ENCODE data around the gene TSPAN15. TPM values are rescaled to one million over a fixed set of nuclear protein-coding genes. Genes with fewer than 3 reads are reported as not detected.

Gene TSPAN15
- total and polyA plus RNA-seq, 12 donors: 5.0 to 18.2 (median 10.6) TPM

DNA sequence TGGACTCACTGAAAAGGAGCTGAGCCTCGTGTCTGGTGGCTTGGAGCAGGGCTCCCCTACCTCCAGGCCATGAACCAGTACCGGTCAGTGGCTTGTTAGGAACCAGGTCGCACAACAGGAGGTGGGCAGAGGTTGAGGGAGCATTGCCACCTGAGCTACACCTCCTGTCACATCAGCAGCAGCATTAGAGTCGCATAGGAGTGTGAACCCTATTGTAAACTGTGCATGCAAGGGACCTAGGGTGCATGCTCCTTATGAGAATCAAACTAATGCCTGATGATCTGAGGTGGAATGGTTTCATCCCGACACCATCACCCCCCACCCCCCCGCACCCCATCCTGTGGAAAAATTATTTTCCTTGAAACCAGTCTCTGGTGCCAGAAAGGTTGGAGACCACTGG lies 50.4 kb downstream of the TSPAN15 start:
- Histone ChIP-seq H3K36me3 (peaks cover 0 to 56% (median 0%) of the 10 kb centered on the region in 9 donors), H3K27ac (no peak overlapping the region), H3K4me1 (peaks cover 0 to 3% (median 0%) of the 10 kb centered on the region in 9 donors), H3K9me3 (no peaks in the 10 kb centered on the region), H3K4me3 (no peak overlapping the region), H3K27me3 (no peaks in the 10 kb centered on the region)
- DNase-seq (no peak), ATAC-seq (no peak)
- TF ChIP-seq, protein P1, sequence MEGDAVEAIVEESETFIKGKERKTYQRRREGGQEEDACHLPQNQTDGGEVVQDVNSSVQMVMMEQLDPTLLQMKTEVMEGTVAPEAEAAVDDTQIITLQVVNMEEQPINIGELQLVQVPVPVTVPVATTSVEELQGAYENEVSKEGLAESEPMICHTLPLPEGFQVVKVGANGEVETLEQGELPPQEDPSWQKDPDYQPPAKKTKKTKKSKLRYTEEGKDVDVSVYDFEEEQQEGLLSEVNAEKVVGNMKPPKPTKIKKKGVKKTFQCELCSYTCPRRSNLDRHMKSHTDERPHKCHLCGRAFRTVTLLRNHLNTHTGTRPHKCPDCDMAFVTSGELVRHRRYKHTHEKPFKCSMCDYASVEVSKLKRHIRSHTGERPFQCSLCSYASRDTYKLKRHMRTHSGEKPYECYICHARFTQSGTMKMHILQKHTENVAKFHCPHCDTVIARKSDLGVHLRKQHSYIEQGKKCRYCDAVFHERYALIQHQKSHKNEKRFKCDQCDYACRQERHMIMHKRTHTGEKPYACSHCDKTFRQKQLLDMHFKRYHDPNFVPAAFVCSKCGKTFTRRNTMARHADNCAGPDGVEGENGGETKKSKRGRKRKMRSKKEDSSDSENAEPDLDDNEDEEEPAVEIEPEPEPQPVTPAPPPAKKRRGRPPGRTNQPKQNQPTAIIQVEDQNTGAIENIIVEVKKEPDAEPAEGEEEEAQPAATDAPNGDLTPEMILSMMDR (IDR thresholded peaks at IDR 0.05): no peak
- WGBS, 2 donors: 81 to 92% methylated on average over 6 of the region's 6 CpGs
- intact Hi-C loops (cut with DNase I): loop anchor here in 4 of 10 donors (10.0 kb wide), 2 partner anchors 47 to 267 kb away; partner anchors contain the start of gene TSPAN15 (in 1 of the 4)

DNA sequence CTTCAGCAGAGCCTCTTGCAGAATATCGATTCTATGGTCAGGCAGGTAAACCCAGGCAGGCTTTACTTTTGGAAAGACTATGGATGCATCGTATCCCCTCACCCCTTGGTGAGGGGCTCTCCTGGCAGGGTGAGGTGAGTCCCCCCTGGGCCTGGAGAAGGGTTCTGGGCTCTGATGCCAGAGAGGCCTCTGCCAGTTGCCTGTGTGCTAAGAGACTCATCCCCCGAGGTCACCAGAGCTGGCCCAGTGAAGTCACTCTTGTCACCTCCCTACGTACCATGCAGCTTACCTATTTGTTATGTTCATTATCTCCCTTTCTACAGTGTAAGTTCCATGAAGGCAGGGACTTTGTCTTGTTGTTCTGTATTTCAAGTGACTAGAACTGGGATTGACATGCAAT lies 51.3 kb downstream of the TSPAN15 start:
- Histone ChIP-seq H3K27me3 (no peaks in the 10 kb centered on the region), H3K4me3 (no peak overlapping the region), H3K27ac (no peak overlapping the region), H3K36me3 (peaks cover 0 to 49% (median 0%) of the 10 kb centered on the region in 9 donors), H3K4me1 (peaks cover 0 to 11% (median 7%) of the 10 kb centered on the region in 9 donors), H3K9me3 (no peaks in the 10 kb centered on the region)
- ATAC-seq: no peak
- intact Hi-C loops (cut with DNase I): loop anchor here in 4 of 10 donors (10.0 kb wide), 2 partner anchors 48 to 268 kb away; partner anchors contain the start of gene TSPAN15 (in 1 of the 4)
- TF ChIP-seq, protein P1 (IDR thresholded peaks at IDR 0.05): no peak
- no peak for DNase-seq
- 94 to 99% methylated on average over 4 of the region's 4 CpGs for WGBS, 2 donors

DNA sequence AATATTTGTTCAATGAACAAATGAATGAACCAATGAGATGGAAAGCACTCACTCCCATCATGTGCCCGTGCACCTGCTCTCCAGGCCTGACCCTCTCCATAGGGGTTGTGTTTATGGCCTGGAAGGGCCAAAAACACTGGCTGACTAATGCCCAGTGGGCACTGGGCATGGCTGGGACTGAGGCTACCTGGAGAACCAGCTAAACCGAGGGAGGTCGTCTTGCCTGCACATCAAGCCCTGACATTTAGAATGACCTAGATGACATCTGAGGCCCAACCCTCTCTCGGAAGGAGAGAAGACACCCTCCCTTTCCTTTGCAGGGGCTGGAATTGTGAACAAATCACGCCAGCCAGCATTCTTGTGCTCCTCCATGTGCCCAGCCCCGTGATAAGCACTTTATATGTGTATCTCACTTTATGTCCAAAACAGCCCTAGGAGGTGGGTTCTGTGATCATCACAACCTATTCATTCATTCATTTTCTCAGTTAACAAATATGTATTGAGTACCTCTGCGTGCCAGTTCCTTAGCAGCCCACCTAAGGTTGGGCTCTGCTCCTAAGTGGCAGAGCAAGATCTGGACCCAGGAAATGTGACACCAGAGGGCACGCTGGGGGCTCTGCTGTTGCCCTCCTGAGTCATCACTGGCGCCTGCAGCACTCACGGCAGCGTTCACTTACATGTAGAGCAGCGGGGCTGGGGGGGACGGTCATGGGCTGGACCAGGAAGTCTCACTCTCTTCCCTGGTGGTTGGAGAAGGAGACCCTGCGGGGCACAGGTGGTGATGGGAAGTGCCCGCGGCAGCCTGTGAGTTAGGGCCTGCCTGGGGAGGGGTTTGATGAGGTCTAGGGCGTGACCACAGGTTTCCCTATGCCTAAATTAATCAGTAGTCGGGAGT lies 52.0 kb downstream of the TSPAN15 start:
- TF ChIP-seq, protein P1 (IDR thresholded peaks at IDR 0.05): no peak
- H3K4me1 ChIP-seq: peaks cover 0 to 13% (median 8%) of the 10 kb centered on the region in 9 donors

DNA sequence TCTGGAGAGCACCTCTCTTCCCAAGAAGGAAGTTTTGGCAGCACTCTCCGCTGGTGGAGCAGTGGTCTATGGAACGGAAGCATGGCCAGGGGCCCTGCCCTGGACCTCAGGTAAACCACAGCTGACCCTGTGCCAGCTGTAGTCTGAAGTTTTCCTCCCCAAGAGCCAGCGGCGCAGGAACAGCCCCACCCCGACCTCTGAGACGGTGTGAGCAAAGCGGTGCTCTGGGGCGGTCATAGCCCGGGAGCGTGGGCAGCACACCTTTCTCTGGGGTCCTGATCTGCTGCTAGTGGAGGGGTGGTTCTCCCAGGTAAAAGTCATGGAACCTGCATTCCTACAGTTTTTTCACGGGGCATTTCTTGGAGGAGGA lies 52.6 kb downstream of the TSPAN15 start:
- no peaks in the 10 kb centered on the region for H3K9me3 ChIP-seq
- no peak for ATAC-seq
- DNase-seq: no peak
- H3K27ac ChIP-seq: no peak overlapping the region
- TF ChIP-seq, protein P1 (IDR thresholded peaks at IDR 0.05): no peak
- H3K4me3 ChIP-seq: no peak overlapping the region
- H3K36me3 ChIP-seq: peaks cover 0 to 37% (median 0%) of the 10 kb centered on the region in 9 donors
- intact Hi-C loops (cut with DNase I): loop anchor here in 4 of 10 donors (10.0 kb wide), 2 partner anchors 49 to 269 kb away; partner anchors contain the start of gene TSPAN15 (in 1 of the 4)
- H3K4me1 ChIP-seq: peaks cover 0 to 13% (median 8%) of the 10 kb centered on the region in 9 donors
- WGBS, 2 donors: 86 to 88% methylated on average over 11 of the region's 11 CpGs
- no peaks in the 10 kb centered on the region for H3K27me3 ChIP-seq

More for the DNA sequence above, 52.0 kb downstream of the TSPAN15 start:
- intact Hi-C loops (cut with DNase I): loop anchor here in 4 of 10 donors (10.0 kb wide), 2 partner anchors 48 to 268 kb away; partner anchors contain the start of gene TSPAN15 (in 1 of the 4)
- H3K9me3 ChIP-seq: no peaks in the 10 kb centered on the region
- H3K4me3 ChIP-seq: no peak overlapping the region
- ATAC-seq (no peak), DNase-seq (no peak)
- H3K36me3 ChIP-seq: peaks cover 0 to 43% (median 0%) of the 10 kb centered on the region in 9 donors
- H3K27me3 ChIP-seq: no peaks in the 10 kb centered on the region
- WGBS, 2 donors: 80 to 82% methylated on average over 18 of the region's 18 CpGs
- no peak overlapping the region for H3K27ac ChIP-seq

All from heart right ventricle (tissue), 16 donors.